ENCODE data around the gene MSH2.

The MSH2 gene

GRCh38 chr2:47530105-47530760 lies 127.3 kb downstream of the MSH2 start:
- DNase-seq (ENCODE audit: low read depth in 2 of 3, low spot score in 2 of 3) = no peak

- DNase-seq (ENCODE audit: low read depth in 2 of 3, low spot score in 2 of 3) = no peak
These were observed 128.6 kb downstream of the MSH2 start for GRCh38 chr2:47531378-47532042.
